GM12892 (cell line): Measurements from ENCODE around the gene BGN.

Source experiments
- POLR2A ChIP-seq: IDR thresholded peaks from 2 replicates; pipeline ENCODE4 v1.6.1; 2011; ENCODE audit warnings: low read depth, low read length, control low read depth
- POLR2AphosphoS5 ChIP-seq: IDR thresholded peaks from 2 replicates; pipeline ENCODE4 v1.6.1; 2011; ENCODE audit warnings: low read depth, low read length, control low read depth
- TAF1 ChIP-seq: IDR thresholded peaks from 2 replicates; pipeline ENCODE4 v1.6.1; 2011; ENCODE audit warnings: low read depth, mild to moderate bottlenecking, control low read depth, low read length, borderline replicate concordance

DNA sequence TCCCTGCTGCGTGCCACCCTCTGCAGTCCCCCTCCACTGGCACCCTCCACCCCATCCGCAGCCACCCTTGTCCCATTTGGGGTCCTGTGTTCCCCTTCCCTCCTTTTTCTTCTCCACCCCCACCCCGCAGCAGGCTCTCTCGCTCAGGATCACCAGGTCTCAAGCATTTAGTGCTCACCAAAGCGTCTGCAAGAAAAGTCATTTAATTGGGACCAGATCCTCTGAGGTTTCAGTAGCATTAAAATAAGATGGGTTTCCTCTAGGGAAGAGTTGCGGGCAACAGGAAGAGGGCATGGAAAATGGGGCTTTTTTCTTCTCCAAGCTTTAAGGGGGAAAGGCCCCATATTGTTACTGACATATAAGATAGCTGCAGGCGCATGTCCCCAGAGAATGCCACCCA lies 19.5 kb upstream of the BGN start:
- no peak for TF ChIP-seq POLR2AphosphoS5
- no peak for TF ChIP-seq POLR2A
- TF ChIP-seq TAF1, result no peak
